ENCODE measurements around the gene TCERG1L.

The TCERG1L gene

GRCh38 chr10:131316321-131317075 lies 5.0 kb upstream of the TCERG1L start:
- Histone ChIP-seq H3K9ac (no peak overlapping the region), H2AFZ (ENCODE audit: low read depth) (no peak overlapping the region), H3K79me2 (ENCODE audit: insufficient read depth, low read depth) (no peaks in the 10 kb centered on the region), H3K4me2 (no peak overlapping the region), H3K4me3 (IDR thresholded peaks at IDR 0.05; ENCODE audit: insufficient read depth, low read depth, low read length) (no peak overlapping the region), H4K20me1 (ENCODE audit: insufficient read depth) (no peaks in the 10 kb centered on the region), H3K27ac (no peak overlapping the region), H3K27me3 (ENCODE audit: insufficient read depth, low read depth) (peaks cover 13% of the 10 kb centered on the region; the same call in 1 of the 2 replicates), H3K4me1 (ENCODE audit: low read depth, poor library complexity, severe bottlenecking) (no peaks in the 10 kb centered on the region), H3K36me3 (ENCODE audit: insufficient read depth) (no peaks in the 10 kb centered on the region)
- TF ChIP-seq CTCF (conservative IDR thresholded peaks at IDR 0.05; ENCODE audit: low read depth, low read length), result no peak

- Histone ChIP-seq H3K4me3 (IDR thresholded peaks at IDR 0.05; ENCODE audit: insufficient read depth, low read depth, low read length) (no peak overlapping the region), H3K4me2 (no peak overlapping the region), H4K20me1 (ENCODE audit: insufficient read depth) (no peaks in the 10 kb centered on the region), H3K9ac (no peak overlapping the region), H3K27ac (no peak overlapping the region), H3K4me1 (ENCODE audit: low read depth, poor library complexity, severe bottlenecking) (no peaks in the 10 kb centered on the region), H3K79me2 (ENCODE audit: insufficient read depth, low read depth) (no peaks in the 10 kb centered on the region), H3K27me3 (ENCODE audit: insufficient read depth, low read depth) (peaks cover 8% of the 10 kb centered on the region; the same call in 1 of the 2 replicates), H2AFZ (ENCODE audit: low read depth) (no peak overlapping the region), H3K36me3 (ENCODE audit: insufficient read depth) (no peaks in the 10 kb centered on the region)
- TF ChIP-seq CTCF (conservative IDR thresholded peaks at IDR 0.05; ENCODE audit: low read depth, low read length), result no peak
Measured at GRCh38 chr10:131315344-131315743, 3.8 kb upstream of the TCERG1L start.

- H2AFZ ChIP-seq (ENCODE audit: low read depth), result no peak overlapping the region
- no peaks in the 10 kb centered on the region for H4K20me1 ChIP-seq (ENCODE audit: insufficient read depth)
- TF ChIP-seq CTCF (conservative IDR thresholded peaks at IDR 0.05; ENCODE audit: low read depth, low read length), result no peak
- H3K79me2 ChIP-seq (ENCODE audit: insufficient read depth, low read depth), result no peaks in the 10 kb centered on the region
- no peak overlapping the region for H3K9ac ChIP-seq
- H3K27ac ChIP-seq, result no peak overlapping the region
- H3K36me3 ChIP-seq (ENCODE audit: insufficient read depth), result no peaks in the 10 kb centered on the region
- H3K4me3 ChIP-seq (IDR thresholded peaks at IDR 0.05; ENCODE audit: insufficient read depth, low read depth, low read length), result no peak overlapping the region
- peaks cover 6% of the 10 kb centered on the region; the same call in 1 of the 2 replicates for H3K27me3 ChIP-seq (ENCODE audit: insufficient read depth, low read depth)
- no peaks in the 10 kb centered on the region for H3K4me1 ChIP-seq (ENCODE audit: low read depth, poor library complexity, severe bottlenecking)
- H3K4me2 ChIP-seq, result no peak overlapping the region
Measured at GRCh38 chr10:131314799-131315198, 3.3 kb upstream of the TCERG1L start.

- no peak for TF ChIP-seq CTCF (conservative IDR thresholded peaks at IDR 0.05; ENCODE audit: low read depth, low read length)
- Histone ChIP-seq H3K4me2 (no peak overlapping the region), H3K9ac (no peak overlapping the region), H3K27ac (no peak overlapping the region), H3K36me3 (ENCODE audit: insufficient read depth) (no peaks in the 10 kb centered on the region), H2AFZ (ENCODE audit: low read depth) (no peak overlapping the region), H4K20me1 (ENCODE audit: insufficient read depth) (no peaks in the 10 kb centered on the region), H3K4me1 (ENCODE audit: low read depth, poor library complexity, severe bottlenecking) (no peaks in the 10 kb centered on the region), H3K4me3 (IDR thresholded peaks at IDR 0.05; ENCODE audit: insufficient read depth, low read depth, low read length) (no peak overlapping the region), H3K79me2 (ENCODE audit: insufficient read depth, low read depth) (no peaks in the 10 kb centered on the region), H3K27me3 (ENCODE audit: insufficient read depth, low read depth) (peaks cover 5% of the 10 kb centered on the region; the same call in 1 of the 2 replicates)
Measured at GRCh38 chr10:131314148-131314547, 2.6 kb upstream of the TCERG1L start.

Measured in KMS-11 (cell line).